Caki2 (cell line): ENCODE data around the gene CYP19A1. TPM values are rescaled to one million over a fixed set of nuclear protein-coding genes. Genes with fewer than 3 reads are reported as not detected.
"Not testable (repeated sequence)": the region's sequence is repeated elsewhere in the genome, so short reads cannot be mapped to it uniquely, and the experiment has no call there.

Source experiments
- DNase-seq: peaks from one replicate; pipeline ENCODE4 v3.0.0-alpha.2; 2015; ENCODE audit warnings: low read depth
- in situ Hi-C: cut with HindIII; loops from 2 replicates; pipeline ENCODE4 v1.10.0; 2016; ENCODE audit warnings: low sequenced_read_pairs, low pct_unique_long_range_greater_than_20kb, mixed read lengths
- total RNA-seq: library from RNA; depleted of rRNA; stranded (reverse); fragments of >200 nt; shearing (Covaris generic); gene quantifications from 2 replicates; pipeline ENCODE4 v1.2.3, GENCODE V29; 2014; ENCODE audit warnings: low replicate concordance

CYP19A1 gene
- total RNA-seq, 1 experiment from 2014 or later = not detected

GRCh38 chr15:51205050-51205975, 133.1 kb downstream of the CYP19A1 start:
- no peak for DNase-seq
- in situ Hi-C loops = no loop called here

GRCh38 chr15:51203797-51204196, 134.6 kb downstream of the CYP19A1 start:
- in situ Hi-C loops = no loop called here
- no peak for DNase-seq

DNA sequence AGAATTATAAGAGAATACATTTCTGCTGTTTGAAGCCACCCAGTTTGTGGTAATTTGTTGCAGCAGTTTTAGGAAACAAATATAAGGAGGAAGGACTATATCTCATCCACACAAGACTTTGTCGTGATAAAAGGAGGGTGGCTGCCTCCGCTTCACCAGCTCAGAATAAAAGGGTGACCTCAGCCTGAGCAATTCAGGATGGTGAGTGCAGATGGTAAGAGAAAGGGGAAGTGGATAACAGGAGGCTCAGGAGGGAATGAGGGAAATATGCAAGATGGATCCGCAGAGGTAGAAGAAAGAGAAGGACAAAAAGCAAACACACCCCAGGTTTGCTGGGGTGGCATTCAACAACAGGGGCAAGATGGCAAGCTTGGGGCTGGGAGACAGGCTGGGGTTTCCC, 135.6 kb downstream of the CYP19A1 start:
- in situ Hi-C loops = no loop called here
- DNase-seq = no peak

- in situ Hi-C loops = no loop called here
Observed at GRCh38 chr15:51201581-51201980, 136.8 kb downstream of the CYP19A1 start.

GRCh38 chr15:51200792-51201191, 137.6 kb downstream of the CYP19A1 start:
- no peak for DNase-seq
- in situ Hi-C loops = no loop called here

More at GRCh38 chr15:51201581-51201980, 136.8 kb downstream of the CYP19A1 start:
- no peak for DNase-seq

GRCh38 chr15:51199541-51199940, 138.9 kb downstream of the CYP19A1 start:
- DNase-seq = no peak
- in situ Hi-C loops = no loop called here

DNA sequence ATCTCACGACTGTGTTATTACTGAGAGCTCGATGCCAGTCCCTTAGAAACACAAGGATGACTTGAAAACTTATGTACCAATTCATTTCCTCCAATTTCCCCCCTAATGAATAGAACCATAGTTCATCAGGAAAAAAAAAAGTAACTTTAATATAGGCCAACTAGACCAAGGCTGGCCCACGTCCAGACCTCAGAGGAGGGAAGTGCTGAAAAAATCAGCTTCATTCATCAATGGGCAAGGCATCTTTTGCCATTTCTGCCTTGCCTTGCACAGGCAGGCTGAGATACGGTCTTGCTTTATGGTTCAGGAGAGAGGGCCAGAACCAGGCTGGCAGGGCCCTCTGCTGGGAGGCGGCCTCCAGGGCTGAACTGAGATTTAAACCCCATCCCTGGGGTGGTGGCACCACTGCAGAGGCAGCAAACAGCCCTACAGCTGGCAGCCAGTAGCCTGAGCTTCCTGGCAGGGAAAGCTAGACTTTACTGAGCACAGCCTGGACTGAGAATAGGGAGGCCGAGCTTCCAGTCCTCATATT, 139.6 kb downstream of the CYP19A1 start:
- in situ Hi-C loops = no loop called here
- DNase-seq = no peak

GRCh38 chr15:51195459-51195858, 142.9 kb downstream of the CYP19A1 start:
- DNase-seq = no peak
- in situ Hi-C loops = no loop called here

DNA sequence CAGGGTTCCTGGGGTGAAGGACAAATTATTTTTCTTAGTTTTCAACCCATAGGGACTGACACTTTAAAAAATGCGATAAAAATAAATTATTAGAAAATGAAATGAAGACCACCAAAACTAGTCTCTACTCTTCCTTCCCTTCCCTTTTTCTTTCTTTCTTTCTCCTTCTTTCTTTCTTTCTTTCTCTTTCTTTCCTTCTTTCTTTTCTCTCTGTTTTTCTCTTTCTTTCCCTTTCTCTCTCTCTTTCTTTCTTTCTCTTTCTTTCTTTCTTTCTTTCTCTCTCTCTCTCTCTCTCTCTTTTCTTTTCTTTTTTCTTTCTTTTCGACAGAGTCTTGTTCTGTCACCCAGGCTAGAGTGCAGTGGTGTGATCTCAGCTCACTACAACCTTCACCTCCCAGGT, 144.4 kb downstream of the CYP19A1 start:
- DNase-seq = no peak
- in situ Hi-C loops = no loop called here

DNA sequence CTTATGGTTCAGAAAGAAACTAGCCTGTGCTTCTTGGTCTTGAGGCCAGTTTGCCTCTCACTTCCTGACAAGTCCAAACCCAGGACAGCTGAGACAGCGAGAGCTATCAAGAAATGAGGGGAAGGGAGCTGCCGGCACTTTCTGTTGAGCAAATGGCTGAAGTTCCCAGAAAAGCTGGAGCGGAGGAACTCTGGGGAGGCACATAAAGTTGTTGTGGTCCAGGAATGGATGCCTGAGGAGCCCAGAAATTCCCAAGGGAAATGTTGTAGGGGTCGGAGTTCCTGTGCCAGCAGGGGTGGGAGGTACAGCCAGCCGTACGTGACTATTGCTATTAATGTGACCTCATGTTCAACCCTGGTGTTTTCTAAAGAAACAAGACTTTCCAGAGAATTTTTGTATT, 144.9 kb downstream of the CYP19A1 start:
- in situ Hi-C loops = no loop called here
- no peak for DNase-seq

- in situ Hi-C loops = no loop called here
- peak; percentile 65 for DNase-seq
Observed at GRCh38 chr15:51192521-51193280, 145.7 kb downstream of the CYP19A1 start.

GRCh38 chr15:51191766-51192165, 146.6 kb downstream of the CYP19A1 start:
- no peak for DNase-seq
- in situ Hi-C loops = no loop called here

- no peak for DNase-seq
- in situ Hi-C loops = no loop called here
Observed at GRCh38 chr15:51191072-51191670, 147.2 kb downstream of the CYP19A1 start.

DNA sequence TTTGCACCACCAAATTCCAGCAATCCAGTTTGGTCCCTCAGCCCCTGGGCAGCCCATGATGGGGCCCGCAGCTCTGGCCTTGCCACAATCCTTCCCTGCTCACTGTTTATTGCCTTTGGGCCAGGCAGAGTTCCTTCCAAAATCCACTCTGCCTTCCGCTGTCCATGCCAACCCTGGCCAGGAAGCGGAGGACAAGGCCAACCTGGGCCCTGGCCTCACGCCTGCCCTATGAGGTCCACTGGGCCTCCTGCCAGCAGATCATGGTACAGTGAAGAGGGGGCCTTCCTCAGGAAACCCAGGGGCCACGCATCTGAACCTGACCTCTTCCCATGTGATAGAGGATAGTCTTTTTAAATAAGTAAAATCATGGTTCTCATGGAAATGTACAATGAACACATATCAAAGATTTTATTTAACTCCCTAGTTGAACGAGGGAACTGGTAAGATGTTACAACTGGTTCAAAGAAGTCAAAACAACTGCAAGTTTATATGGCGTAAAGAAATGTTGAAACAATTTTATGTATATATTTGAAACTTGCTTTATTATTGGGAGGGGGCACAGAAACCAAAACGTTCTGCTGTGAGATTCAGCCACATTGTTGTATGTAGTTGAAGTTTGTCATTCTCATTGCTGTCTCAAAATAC, 147.8 kb downstream of the CYP19A1 start:
- in situ Hi-C loops = no loop called here
- DNase-seq = no peak

GRCh38 chr15:51189669-51190385, 148.6 kb downstream of the CYP19A1 start:
- DNase-seq = no peak
- in situ Hi-C loops = no loop called here

- DNase-seq, in situ Hi-C loops: not testable (repeated sequence)
Observed at GRCh38 chr15:51188791-51189190, 149.6 kb downstream of the CYP19A1 start.

- in situ Hi-C loops = no loop called here
- no peak for DNase-seq
Observed at GRCh38 chr15:51186891-51187290, 151.5 kb downstream of the CYP19A1 start.
